Measurements from ENCODE around the gene MRPL51. TPM values are rescaled to one million over a fixed set of nuclear protein-coding genes. Genes with fewer than 3 reads are reported as not detected.
A peak's percentile ranks its signal among the peaks of the same experiment; 100 is the strongest.

Gene MRPL51
- total RNA-seq = 59.9 TPM

DNA sequence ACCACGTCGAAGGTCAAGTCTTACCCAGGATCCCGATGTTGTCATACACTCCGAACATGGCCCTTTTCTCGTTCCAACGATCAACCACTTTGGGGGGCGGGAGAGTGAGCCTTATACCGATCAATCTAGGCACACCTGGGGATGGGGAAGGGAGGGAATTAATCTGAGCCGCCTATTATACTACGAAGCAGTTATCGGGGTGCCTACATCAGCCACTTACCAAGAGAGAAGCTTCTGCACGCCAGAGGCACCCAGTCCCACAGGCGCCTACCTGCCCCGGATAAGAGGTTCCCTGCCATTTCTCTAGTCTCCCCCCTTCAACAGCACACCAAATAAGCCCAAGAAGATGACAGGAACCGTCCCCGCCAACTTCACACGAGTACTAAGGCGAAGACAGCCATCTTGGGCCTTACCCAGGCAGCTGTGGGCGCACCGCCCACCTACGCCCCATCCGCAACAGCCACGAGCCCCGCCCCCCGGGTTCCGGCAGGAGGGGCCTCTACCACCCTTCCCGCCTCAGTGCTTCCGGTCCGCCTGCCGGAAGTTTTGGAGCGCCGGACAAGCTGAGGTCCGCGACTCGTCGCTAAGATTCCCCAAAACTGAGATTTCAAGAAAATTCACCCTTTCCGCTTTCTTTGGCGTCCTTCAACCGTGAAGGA is at the start of gene MRPL51:
Gene MRPL51, minus strand, starts transcription at position 425 of the 659 bp plus-strand sequence. Its CDS starts 126 bp downstream, at position 299.
- DNase-seq = peak; percentile 91

DNA sequence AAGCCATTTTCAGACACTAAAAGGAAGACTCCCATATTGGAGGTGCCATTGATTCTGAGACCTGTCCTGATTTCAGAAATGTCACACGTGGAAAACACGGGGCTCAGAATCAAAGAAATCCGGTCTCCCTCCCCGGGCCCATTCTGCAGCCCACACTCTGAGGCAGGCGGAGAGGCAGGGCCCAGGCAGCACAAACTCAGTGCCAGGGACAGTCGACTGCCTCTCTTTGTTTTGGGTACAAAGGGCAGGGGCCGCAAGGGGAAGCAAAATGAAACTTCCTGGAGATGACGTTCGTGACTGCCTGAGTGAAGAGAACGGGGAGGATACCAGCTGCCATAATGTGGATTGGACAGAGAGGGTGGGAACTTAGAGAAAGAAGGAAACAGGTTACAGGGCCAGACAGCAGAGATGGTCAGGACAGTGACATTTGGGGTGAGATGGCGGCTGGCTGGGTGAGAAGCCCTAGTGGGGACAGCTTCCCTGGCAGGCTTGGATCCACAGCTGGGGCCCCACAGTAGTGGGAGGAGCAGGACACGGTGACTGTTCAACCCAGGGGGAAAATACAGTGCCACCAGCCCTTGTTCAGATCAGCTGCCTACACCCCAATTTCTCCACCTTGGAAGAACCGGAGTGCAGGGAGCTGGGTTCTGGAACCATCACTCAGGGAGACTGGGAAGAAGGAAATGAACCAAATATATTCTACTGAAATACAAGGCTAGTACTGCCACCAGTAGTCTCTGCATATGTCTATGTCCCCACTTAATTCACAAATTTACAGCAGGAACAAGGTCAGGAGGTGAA is 49.3 kb upstream of the MRPL51 start:
- DNase-seq = no peak

DNA sequence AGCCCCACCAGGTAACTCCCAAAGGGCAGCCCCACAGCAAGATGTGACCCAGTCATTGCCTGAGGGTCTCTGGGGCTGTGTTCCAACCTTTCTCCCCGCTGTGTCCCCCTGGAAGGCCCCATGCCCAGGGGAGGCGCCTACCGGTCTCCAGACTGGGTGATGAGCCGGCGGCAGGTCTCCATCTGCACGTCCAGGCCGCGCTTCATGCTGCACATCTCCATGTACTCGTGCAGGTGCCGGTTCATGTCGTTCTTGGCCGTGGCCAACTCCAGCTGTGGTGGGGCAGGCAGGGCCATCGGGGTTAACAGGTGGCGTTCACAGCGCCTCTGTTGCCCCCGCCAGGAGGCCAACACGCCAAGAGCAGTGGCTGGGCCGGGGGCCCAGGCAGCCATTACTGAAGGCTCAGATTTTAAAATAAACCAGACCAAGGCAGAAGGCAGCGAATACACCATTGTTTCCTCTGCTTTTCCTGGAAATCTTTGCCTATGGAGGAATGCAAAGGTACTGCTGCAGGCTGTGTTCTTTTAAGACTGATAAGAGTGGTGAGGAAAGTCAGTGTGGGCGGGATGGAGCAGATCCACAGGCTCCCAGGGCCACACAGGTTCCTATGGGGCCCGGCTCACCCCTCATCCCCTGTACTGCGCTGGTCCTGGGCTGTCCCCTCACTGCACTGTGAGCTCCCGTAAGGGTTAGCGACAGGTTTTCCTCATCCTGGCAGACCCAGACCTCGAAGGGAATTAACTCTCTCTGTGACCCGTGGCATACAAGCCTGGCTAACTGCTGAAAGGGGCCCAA is 48.5 kb upstream of the MRPL51 start:
- DNase-seq = no peak

DNA sequence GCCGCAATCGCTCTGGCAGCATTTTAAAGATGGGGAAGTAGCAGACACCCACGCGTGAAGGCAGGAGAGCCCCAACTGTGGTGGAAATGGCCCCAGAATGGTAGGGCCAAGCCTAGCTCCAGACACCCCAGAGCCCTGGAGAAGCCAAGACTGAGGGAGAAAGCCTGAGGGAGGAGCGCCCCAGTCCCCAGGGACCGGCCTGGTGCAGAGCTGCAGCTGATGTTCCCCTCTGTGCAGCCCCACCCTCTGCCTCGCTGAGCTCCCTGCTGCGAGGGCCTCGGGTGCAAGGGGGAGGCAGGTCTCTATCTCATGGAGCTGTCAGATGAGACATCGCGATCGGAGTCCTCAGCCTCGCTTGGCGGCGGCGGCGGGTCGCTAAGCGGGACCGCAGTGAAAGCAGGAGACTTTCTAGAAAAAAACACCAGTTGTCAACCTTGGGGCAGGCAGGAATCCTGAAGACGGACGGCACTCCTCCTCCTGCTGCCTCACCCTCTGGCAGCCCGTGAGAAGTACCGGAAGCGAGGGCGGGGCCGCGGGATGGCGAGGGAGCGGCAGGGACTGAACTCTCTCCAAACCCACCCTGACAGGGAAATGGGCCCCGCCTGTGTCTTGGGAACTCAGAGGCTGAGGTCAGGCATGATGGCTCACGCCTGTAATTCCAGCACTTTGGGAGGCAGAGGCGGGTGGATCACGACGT is 47.3 kb upstream of the MRPL51 start:
- DNase-seq = peak; percentile 61

DNA sequence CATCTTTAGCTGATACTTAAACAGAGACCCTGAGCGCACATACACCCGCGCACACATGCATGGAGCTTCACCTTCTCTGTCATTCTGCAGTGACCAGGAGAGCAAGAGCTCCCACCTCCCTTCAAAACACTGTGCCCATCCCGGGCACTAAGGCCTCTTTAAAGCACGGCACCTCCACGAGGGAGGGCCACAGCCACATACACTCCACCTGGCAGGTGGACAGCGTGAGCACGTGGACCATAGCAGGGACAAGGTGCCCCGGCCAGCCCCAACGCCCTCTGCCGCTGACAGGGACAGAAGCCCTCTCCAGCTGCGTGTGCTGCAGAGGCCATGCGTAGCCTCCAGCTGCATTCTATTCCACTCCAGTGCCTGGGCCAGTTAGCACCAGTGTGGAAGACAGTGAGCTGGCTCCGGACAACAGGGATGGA is 46.7 kb upstream of the MRPL51 start:
- no peak for DNase-seq

DNA sequence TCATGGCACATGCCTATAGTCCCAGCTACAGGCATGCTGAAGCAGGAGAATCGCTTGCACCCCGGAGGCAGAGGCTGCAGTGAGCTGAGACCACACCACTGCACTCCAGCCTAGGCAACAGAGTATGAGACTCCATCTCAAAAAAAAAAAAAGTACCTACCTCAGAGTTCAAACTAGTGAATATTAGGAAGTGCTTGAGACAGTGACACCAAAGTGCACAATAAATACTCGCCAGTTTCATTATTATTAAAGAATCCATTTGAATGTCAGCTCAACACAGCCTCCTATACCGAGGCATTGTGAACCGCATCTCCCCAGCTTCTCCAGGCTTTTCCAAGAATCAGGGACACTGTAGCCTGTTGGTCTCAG is 46.2 kb upstream of the MRPL51 start:
- no peak for DNase-seq

DNA sequence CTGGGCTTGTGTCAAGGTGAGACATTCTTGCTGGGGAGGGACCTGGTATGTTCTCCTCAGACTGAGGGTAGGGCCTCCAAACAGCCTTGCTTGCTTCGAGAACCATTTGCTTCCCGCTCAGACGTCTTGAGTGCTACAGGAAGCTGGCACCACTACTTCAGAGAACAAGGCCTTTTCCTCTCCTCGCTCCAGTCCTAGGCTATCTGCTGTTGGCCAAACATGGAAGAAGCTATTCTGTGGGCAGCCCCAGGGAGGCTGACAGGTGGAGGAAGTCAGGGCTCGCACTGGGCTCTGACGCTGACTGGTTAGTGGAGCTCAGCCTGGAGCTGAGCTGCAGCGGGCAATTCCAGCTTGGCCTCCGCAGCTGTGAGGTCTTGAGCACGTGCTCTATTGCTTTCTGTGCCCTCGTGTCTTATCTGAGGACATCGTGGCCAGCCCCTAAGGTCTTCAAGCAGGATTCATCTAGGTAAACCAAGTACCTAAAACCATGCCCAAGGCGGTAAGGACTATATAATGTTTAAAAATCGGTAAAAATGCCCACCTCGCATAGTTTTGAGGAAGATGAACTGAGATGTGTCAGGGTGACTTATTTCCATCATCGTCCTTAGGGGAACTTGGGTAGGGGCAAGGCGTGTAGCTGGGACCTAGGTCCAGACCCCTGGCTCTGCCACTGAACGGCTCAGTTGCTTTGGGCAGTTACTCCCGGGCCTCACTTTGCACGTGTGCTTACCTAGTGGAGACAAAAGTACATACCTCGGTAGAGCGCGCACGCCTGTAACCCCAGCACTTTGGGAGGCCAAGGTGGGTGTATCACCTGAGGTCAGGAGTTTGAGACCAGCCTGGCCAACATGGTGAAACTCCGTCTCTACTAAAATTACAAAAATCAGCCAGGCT is 45.6 kb upstream of the MRPL51 start:
- DNase-seq = no peak

DNA sequence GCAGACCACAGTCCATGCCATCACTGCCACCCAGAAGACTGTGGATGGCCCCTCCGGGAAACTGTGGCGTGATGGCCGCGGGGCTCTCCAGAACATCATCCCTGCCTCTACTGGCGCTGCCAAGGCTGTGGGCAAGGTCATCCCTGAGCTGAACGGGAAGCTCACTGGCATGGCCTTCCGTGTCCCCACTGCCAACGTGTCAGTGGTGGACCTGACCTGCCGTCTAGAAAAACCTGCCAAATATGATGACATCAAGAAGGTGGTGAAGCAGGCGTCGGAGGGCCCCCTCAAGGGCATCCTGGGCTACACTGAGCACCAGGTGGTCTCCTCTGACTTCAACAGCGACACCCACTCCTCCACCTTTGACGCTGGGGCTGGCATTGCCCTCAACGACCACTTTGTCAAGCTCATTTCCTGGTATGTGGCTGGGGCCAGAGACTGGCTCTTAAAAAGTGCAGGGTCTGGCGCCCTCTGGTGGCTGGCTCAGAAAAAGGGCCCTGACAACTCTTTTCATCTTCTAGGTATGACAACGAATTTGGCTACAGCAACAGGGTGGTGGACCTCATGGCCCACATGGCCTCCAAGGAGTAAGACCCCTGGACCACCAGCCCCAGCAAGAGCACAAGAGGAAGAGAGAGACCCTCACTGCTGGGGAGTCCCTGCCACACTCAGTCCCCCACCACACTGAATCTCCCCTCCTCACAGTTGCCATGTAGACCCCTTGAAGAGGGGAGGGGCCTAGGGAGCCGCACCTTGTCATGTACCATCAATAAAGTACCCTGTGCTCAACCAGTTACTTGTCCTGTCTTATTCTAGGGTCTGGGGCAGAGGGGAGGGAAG is 44.7 kb upstream of the MRPL51 start:
- DNase-seq = peak; percentile 56

DNA sequence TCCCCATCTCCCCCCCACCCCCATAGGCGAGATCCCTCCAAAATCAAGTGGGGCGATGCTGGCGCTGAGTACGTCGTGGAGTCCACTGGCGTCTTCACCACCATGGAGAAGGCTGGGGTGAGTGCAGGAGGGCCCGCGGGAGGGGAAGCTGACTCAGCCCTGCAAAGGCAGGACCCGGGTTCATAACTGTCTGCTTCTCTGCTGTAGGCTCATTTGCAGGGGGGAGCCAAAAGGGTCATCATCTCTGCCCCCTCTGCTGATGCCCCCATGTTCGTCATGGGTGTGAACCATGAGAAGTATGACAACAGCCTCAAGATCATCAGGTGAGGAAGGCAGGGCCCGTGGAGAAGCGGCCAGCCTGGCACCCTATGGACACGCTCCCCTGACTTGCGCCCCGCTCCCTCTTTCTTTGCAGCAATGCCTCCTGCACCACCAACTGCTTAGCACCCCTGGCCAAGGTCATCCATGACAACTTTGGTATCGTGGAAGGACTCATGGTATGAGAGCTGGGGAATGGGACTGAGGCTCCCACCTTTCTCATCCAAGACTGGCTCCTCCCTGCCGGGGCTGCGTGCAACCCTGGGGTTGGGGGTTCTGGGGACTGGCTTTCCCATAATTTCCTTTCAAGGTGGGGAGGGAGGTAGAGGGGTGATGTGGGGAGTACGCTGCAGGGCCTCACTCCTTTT is 44.0 kb upstream of the MRPL51 start:
- DNase-seq = no peak

DNA sequence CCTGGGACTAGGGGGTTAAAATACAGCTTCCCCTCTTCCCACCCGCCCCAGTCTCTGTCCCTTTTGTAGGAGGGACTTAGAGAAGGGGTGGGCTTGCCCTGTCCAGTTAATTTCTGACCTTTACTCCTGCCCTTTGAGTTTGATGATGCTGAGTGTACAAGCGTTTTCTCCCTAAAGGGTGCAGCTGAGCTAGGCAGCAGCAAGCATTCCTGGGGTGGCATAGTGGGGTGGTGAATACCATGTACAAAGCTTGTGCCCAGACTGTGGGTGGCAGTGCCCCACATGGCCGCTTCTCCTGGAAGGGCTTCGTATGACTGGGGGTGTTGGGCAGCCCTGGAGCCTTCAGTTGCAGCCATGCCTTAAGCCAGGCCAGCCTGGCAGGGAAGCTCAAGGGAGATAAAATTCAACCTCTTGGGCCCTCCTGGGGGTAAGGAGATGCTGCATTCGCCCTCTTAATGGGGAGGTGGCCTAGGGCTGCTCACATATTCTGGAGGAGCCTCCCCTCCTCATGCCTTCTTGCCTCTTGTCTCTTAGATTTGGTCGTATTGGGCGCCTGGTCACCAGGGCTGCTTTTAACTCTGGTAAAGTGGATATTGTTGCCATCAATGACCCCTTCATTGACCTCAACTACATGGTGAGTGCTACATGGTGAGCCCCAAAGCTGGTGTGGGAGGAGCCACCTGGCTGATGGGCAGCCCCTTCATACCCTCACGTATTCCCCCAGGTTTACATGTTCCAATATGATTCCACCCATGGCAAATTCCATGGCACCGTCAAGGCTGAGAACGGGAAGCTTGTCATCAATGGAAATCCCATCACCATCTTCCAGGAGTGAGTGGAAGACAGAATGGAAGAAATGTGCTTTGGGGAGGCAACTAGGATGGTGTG is 43.1 kb upstream of the MRPL51 start:
- no peak for DNase-seq

DNA sequence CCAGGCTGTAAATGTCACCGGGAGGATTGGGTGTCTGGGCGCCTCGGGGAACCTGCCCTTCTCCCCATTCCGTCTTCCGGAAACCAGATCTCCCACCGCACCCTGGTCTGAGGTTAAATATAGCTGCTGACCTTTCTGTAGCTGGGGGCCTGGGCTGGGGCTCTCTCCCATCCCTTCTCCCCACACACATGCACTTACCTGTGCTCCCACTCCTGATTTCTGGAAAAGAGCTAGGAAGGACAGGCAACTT is 42.6 kb upstream of the MRPL51 start:
- DNase-seq = no peak

DNA sequence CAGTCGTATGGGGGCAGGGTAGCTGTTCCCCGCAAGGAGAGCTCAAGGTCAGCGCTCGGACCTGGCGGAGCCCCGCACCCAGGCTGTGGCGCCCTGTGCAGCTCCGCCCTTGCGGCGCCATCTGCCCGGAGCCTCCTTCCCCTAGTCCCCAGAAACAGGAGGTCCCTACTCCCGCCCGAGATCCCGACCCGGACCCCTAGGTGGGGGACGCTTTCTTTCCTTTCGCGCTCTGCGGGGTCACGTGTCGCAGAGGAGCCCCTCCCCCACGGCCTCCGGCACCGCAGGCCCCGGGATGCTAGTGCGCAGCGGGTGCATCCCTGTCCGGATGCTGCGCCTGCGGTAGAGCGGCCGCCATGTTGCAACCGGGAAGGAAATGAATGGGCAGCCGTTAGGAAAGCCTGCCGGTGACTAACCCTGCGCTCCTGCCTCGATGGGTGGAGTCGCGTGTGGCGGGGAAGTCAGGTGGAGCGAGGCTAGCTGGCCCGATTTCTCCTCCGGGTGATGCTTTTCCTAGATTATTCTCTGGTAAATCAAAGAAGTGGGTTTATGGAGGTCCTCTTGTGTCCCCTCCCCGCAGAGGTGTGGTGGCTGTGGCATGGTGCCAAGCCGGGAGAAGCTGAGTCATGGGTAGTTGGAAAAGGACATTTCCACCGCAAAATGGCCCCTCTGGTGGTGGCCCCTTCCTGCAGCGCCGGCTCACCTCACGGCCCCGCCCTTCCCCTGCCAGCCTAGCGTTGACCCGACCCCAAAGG is 42.1 kb upstream of the MRPL51 start:
- no peak for DNase-seq

DNA sequence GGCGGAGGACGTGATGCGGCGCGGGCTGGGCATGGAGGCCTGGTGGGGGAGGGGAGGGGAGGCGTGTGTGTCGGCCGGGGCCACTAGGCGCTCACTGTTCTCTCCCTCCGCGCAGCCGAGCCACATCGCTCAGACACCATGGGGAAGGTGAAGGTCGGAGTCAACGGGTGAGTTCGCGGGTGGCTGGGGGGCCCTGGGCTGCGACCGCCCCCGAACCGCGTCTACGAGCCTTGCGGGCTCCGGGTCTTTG is 41.6 kb upstream of the MRPL51 start:
- DNase-seq = peak; percentile 81

DNA sequence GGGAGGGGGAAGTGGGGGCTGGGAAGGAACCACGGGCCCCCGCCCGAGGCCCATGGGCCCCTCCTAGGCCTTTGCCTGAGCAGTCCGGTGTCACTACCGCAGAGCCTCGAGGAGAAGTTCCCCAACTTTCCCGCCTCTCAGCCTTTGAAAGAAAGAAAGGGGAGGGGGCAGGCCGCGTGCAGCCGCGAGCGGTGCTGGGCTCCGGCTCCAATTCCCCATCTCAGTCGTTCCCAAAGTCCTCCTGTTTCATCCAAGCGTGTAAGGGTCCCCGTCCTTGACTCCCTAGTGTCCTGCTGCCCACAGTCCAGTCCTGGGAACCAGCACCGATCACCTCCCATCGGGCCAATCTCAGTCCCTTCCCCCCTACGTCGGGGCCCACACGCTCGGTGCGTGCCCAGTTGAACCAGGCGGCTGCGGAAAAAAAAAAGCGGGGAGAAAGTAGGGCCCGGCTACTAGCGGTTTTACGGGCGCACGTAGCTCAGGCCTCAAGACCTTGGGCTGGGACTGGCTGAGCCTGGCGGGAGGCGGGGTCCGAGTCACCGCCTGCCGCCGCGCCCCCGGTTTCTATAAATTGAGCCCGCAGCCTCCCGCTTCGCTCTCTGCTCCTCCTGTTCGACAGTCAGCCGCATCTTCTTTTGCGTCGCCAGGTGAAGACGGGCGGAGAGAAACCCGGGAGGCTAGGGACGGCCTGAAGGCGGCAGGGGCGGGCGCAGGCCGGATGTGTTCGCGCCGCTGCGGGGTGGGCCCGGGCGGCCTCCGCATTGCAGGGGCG is 41.0 kb upstream of the MRPL51 start, which contains the start of gene GAPDH:
Gene GAPDH, plus strand, starts transcription at position 595 of the 772 bp plus-strand sequence. CDS start 316 bp downstream, outside the sequence.
- DNase-seq = peak; percentile 91

DNA sequence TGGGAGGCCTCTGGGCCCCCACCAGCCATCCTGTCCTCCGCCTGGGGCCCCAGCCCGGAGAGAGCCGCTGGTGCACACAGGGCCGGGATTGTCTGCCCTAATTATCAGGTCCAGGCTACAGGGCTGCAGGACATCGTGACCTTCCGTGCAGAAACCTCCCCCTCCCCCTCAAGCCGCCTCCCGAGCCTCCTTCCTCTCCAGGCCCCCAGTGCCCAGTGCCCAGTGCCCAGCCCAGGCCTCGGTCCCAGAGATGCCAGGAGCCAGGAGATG is 40.5 kb upstream of the MRPL51 start:
- DNase-seq = peak; percentile 78

DNA sequence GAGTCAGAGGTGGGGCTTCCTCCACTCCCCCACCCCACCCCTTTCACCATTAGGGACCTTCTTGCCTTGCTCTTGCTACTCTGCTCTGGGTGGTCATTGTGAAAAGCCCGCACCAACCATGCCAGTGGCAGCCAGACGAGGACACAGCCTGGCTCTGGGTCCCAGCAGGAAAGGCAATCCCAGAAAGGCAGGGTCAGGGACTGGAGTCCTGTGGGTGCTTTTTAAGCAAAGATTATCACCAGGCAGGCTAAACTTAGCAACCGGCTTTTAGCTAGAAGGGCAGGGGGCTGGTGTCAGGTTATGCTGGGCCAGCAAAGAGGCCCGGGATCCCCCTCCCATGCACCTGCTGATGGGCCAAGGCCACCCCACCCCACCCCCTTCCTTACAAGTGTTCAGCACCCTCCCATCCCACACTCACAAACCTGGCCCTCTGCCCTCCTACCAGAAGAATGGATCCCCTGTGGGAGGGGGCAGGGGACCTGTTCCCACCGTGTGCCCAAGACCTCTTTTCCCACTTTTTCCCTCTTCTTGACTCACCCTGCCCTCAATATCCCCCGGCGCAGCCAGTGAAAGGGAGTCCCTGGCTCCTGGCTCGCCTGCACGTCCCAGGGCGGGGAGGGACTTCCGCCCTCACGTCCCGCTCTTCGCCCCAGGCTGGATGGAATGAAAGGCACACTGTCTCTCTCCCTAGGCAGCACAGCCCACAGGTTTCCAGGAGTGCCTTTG is 40.0 kb upstream of the MRPL51 start:
- no peak for DNase-seq
